Measurements from ENCODE around the gene EFNA1. TPM values are rescaled to one million over a fixed set of nuclear protein-coding genes. Genes with fewer than 3 reads are reported as not detected.

The EFNA1 gene
- total and polyA plus RNA-seq, 2 of the 13 experiments (the other 11 are each of a cell fraction or from before 2014, with no cell fraction given), result 81.8 to 874 TPM

GRCh38 chr1:155178441-155179111, 50.9 kb downstream of the EFNA1 start (continued):
- TF ChIP-seq, protein P1, sequence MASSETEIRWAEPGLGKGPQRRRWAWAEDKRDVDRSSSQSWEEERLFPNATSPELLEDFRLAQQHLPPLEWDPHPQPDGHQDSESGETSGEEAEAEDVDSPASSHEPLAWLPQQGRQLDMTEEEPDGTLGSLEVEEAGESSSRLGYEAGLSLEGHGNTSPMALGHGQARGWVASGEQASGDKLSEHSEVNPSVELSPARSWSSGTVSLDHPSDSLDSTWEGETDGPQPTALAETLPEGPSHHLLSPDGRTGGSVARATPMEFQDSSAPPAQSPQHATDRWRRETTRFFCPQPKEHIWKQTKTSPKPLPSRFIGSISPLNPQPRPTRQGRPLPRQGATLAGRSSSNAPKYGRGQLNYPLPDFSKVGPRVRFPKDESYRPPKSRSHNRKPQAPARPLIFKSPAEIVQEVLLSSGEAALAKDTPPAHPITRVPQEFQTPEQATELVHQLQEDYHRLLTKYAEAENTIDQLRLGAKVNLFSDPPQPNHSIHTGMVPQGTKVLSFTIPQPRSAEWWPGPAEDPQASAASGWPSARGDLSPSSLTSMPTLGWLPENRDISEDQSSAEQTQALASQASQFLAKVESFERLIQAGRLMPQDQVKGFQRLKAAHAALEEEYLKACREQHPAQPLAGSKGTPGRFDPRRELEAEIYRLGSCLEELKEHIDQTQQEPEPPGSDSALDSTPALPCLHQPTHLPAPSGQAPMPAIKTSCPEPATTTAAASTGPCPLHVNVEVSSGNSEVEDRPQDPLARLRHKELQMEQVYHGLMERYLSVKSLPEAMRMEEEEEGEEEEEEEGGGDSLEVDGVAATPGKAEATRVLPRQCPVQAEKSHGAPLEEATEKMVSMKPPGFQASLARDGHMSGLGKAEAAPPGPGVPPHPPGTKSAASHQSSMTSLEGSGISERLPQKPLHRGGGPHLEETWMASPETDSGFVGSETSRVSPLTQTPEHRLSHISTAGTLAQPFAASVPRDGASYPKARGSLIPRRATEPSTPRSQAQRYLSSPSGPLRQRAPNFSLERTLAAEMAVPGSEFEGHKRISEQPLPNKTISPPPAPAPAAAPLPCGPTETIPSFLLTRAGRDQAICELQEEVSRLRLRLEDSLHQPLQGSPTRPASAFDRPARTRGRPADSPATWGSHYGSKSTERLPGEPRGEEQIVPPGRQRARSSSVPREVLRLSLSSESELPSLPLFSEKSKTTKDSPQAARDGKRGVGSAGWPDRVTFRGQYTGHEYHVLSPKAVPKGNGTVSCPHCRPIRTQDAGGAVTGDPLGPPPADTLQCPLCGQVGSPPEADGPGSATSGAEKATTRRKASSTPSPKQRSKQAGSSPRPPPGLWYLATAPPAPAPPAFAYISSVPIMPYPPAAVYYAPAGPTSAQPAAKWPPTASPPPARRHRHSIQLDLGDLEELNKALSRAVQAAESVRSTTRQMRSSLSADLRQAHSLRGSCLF (CRISPR knock-in tag; IDR thresholded peaks at IDR 0.05; ENCODE audit: borderline replicate concordance), result no peak
- TF ChIP-seq SAFB2 (CRISPR knock-in tag; IDR thresholded peaks at IDR 0.05; ENCODE audit: borderline replicate concordance, low read depth) (no peak), TGIF2 (CRISPR knock-in tag; IDR thresholded peaks at IDR 0.05) (peak; percentile 39; the same call in 1 of the 2 replicates), ZNF441 (CRISPR knock-in tag; IDR thresholded peaks at IDR 0.05; ENCODE audit: borderline replicate concordance) (no peak), ZNF431 (CRISPR knock-in tag; IDR thresholded peaks at IDR 0.05; ENCODE audit: borderline replicate concordance, low read depth) (no peak), ZHX2 (IDR thresholded peaks at IDR 0.05; ENCODE audit: low read depth) (no peak), ZHX2 (CRISPR knock-in tag; IDR thresholded peaks at IDR 0.05; ENCODE audit: borderline replicate concordance) (no peak), GMEB2 (CRISPR knock-in tag; IDR thresholded peaks at IDR 0.05; ENCODE audit: low read depth) (no peak), ZNF530 (CRISPR knock-in tag; IDR thresholded peaks at IDR 0.05; ENCODE audit: low read depth) (no peak), SALL2 (CRISPR knock-in tag; IDR thresholded peaks at IDR 0.05) (no peak), THAP11 (CRISPR knock-in tag; IDR thresholded peaks at IDR 0.05) (peak; percentile 66), ZNF30 (CRISPR knock-in tag; IDR thresholded peaks at IDR 0.05) (no peak)
- TF ChIP-seq, protein P2, sequence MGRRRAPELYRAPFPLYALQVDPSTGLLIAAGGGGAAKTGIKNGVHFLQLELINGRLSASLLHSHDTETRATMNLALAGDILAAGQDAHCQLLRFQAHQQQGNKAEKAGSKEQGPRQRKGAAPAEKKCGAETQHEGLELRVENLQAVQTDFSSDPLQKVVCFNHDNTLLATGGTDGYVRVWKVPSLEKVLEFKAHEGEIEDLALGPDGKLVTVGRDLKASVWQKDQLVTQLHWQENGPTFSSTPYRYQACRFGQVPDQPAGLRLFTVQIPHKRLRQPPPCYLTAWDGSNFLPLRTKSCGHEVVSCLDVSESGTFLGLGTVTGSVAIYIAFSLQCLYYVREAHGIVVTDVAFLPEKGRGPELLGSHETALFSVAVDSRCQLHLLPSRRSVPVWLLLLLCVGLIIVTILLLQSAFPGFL (CRISPR knock-in tag; IDR thresholded peaks at IDR 0.05), result no peak
- TF ChIP-seq, protein P3, sequence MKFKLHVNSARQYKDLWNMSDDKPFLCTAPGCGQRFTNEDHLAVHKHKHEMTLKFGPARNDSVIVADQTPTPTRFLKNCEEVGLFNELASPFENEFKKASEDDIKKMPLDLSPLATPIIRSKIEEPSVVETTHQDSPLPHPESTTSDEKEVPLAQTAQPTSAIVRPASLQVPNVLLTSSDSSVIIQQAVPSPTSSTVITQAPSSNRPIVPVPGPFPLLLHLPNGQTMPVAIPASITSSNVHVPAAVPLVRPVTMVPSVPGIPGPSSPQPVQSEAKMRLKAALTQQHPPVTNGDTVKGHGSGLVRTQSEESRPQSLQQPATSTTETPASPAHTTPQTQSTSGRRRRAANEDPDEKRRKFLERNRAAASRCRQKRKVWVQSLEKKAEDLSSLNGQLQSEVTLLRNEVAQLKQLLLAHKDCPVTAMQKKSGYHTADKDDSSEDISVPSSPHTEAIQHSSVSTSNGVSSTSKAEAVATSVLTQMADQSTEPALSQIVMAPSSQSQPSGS (CRISPR knock-in tag; IDR thresholded peaks at IDR 0.05), result no peak

Data from HepG2 (cell line).